Activated CD4-positive, CD25-positive, alpha-beta regulatory T cell (primary cell): ENCODE results near the gene TNS2.

Experiments used
- DNase-seq, 4 experiments: peaks; one replicate each; lab custom pipeline; 2025; lab: John Stamatoyannopoulos, UW

Gene TNS2

GRCh38 chr12:53044896-53045695, 4.8 kb upstream of the TNS2 start:
- DNase-seq, result no peak

DNA sequence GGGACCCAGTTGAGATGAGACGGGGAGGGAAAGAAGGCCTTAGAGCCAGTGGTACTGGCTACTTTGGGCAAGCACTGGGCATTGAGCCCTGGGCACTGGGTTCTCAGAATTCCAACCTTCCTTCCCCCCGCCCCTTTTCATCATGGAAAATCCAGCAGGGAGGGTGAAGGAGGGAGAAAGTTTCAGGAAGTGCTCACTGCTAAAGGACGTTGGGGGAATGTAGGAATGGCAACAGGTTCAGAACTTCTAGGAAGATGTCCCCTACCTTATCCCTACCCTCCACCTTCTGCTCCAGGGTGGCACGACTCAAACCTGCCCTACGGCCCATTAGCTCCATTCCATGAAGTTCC, 4.2 kb upstream of the TNS2 start:
- no peak for DNase-seq

GRCh38 chr12:53046655-53047220, 3.1 kb upstream of the TNS2 start:
- DNase-seq, result peak in 2 of 4 experiments; percentile 29 to 47

DNA sequence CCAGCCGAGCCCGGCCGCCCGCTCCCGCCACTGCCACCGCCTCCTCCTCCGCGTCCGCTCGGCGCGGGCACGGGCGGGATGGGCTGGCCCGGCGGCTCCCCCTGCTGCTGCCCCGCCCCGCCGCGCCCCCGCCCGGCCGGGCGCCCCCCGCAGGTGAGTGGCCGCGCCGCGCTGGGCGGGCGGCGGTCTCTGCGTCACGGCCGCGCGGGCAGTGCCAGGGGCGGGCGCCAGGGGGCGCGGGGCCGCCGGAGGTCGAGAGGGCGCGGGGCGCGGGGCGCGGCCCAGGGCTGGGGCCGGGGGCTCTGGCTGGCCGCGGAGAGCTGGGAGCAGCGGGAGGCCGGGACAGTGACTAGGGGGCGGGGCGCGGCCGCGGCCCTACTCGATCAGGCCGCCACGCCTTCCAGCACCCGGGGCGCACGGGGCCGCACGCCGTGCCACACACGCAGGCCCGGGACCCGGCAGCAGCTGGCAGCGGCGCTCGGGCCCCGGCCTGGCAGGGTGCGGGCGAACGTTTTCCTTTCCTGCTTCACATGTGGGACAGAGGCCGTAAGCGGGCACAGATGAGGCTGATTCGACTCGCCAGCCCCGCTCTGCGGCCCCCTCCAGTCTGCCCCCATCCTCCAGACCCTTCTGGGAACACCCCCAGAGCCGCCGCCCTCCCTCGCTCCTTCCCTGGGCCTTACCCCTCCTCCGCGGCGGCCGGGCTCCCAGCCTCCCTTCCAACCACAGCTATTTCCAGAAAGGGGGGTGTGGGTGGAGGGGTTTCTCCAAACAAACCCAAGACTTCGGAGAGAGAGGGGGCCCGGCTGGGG, 2.4 kb upstream of the TNS2 start:
- DNase-seq, result peak; percentile 35 to 59 (median 53)

- DNase-seq, result no peak
Observed at GRCh38 chr12:53048033-53048779, 1.7 kb upstream of the TNS2 start.

- no peak for DNase-seq
Observed at GRCh38 chr12:53048780-53049401, 974 bp upstream of the TNS2 start.

- no peak for DNase-seq
Observed at GRCh38 chr12:53050426-53051057, 677 bp downstream of the TNS2 start.

DNA sequence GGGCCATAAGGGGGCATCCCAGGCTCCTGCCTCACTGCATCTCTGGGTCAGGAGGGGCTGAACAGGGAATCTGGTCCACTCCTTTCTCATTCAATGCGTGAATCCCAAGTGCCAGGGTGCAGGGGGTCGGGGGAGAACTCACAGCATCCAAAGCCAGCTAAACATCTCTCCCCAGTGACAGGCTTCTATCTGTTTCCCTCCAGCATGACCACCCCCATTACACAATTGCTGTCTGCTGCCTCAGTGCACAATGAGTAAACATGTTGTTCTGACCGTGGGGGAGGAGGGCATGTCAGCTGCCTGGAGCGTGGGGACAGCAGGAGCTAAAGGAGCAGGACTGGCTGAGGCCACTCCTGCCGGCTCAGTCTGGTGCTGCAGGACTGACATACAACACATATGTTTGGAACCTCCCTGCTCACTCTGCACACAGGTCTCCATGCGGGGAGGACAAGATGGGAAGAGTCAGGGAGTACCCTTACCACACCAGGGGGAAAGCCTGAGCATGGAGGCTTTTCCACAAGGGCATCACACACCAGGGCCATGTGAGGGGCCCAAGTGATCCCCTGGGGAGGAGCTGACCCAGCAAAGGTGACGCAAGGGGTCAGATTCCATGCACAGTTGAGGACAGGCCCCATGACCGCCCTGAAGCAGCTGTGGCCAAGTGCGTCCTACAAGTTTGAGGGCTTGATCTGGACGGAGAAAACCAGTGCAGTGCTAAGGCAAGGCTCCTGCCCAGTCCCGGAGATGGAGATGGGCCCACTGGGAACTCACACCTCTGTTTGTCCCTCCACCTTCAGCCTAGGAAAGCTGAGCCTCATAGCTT, 1.4 kb downstream of the TNS2 start:
- no peak for DNase-seq

DNA sequence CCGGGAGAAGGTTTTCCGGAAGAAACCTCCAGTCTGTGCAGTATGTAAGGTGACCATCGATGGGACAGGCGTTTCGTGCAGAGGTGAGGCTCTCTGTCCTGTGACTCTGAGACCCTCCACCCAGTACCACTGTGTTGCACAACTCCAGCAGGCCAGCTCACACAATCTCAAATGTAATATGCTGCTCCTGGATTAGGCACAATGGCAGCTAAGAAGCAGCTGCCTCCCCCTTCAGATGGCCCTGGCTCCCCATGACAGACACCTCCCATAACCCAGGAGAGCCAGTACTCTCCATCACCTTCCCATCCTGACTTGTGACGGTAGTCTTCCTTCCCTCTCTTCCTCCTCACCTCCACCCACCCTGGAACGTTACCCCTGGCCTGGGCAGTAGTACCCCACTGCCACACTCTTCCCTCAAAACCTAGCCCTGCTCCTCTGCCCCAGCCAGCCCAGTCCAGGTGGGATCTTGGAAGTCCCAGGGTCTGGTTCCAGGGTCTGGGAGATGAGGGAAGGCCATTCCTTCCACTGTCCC, 2.1 kb downstream of the TNS2 start:
- DNase-seq, result no peak

- DNase-seq, result no peak
Observed at GRCh38 chr12:53052419-53053217, 2.8 kb downstream of the TNS2 start.

- DNase-seq, result peak in 3 of 4 experiments; percentile 22 to 26 (median 23)
Observed at GRCh38 chr12:53053218-53054111, 3.6 kb downstream of the TNS2 start.

DNA sequence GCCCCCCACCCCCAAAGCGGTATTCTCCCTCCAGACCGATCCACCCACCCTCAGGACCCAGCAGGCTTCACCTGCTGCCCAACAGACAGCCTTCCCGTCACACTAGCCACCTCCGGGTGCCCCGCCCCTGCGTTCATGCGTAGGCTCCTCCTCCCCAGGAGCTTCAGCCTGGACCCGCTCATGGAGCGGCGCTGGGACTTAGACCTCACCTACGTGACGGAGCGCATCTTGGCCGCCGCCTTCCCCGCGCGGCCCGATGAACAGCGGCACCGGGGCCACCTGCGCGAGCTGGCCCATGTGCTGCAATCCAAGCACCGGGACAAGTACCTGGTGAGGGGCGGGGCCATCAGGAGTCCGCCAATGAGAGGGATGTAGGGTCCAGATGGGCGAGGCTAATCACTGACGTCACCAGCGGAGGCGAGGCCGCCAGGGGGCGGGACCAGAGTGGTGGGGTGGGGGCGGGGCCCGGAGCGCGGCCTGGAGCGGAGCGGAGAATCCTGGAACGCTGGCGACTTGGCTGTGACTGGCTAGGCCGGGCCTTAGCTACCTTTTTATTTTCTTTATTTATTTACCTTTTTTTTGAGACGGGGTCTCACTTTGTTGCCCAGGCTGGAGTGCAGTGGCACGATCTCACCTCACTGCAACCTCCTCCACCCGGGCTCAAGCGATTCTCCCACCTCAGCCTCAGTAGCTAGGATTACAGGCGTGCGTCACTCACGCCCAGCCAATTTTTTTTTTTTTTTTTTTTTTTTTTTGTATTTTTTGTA, 4.4 kb downstream of the TNS2 start:
- peak; percentile 84 to 90 (median 88) for DNase-seq

GRCh38 chr12:53055471-53056266, 5.8 kb downstream of the TNS2 start:
- DNase-seq, result no peak

GRCh38 chr12:53056296-53056695, 6.4 kb downstream of the TNS2 start:
- DNase-seq, result no peak

DNA sequence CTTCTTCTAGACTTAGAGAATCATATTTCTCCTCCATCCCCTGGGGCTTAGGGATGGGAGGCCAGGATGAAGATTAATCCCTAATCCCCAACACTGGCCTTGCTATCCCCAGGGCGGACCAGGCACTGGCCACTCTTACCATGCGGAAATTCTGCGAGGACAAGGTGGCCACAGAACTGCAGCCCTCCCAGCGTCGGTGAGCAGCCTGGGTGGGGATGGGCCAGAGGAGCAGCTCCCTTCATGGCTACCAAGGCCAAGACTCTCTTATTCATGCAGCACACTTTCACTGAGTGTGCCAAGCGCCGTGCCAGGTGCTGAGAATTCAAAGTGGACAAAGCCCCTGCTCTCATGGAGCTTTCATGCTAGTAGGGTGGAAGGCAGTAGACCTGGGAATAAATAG, 7.0 kb downstream of the TNS2 start:
- DNase-seq, result no peak

DNA sequence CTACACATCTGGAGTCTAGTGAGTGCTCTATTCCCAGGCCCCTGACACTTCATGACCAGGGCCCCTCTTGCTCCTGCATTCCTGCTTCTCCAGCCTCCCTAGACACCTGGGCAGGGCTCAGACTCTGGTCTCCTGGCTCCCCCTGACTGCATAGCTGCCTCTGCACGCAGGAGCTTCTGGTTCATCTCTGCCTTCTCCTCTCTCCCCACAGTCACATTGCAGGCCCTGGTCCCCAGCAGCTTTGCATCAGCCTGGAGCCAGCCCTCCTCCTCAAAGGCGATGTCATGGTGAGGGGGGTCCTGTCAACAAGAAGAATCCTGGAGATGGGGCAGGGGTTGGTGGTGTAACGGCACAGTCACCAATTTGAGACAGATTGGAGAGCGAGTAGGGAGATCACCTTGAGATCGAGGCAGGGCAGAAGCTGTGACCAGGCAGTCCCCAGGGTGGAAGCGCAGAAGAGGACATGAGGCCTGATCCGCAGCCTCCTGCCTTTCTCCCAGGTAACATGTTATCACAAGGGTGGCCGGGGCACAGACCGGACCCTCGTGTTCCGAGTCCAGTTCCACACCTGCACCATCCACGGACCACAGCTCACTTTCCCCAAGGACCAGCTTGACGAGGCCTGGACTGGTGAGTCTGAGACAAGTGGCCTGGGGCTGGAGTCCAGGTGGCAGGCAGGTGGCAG, 8.1 kb downstream of the TNS2 start:
- DNase-seq, result no peak
